Natural killer cell (primary cell): ENCODE data around the gene ZNF490. TPM values are rescaled to one million over a fixed set of nuclear protein-coding genes. Genes with fewer than 3 reads are reported as not detected.

Experiments used
- ATAC-seq, 3 donors: fragments of 150-1000 bp in 2 of 3; fragments of 200-7000 bp in 1 of 3; cut with Tn5 transposase; 1 replicate in 1 of 3; 2 replicates in 2 of 3; pipeline ENCODE4 v1.10.0; 2021; ENCODE audit warnings: mild to moderate bottlenecking in 2 of 3, moderate library complexity in 2 of 3
- DNase-seq, 2 donors: peaks; one replicate each; pipeline versions ENCODE4 v3.0.0 to v3.0.0-alpha.2; 2013 to 2021; ENCODE audit warnings: mixed read lengths in 1 of 2
- H3K27ac ChIP-seq: one replicate; pipeline ENCODE4 v1.5.1; 2013; ENCODE audit warnings: mild to moderate bottlenecking, low read length
- H3K27me3 ChIP-seq: one replicate; pipeline ENCODE4 v1.6.1; 2013; ENCODE audit warnings: low read length; ENCODE audit not compliant: control insufficient read depth, insufficient read depth
- H3K36me3 ChIP-seq: one replicate; pipeline ENCODE4 v1.6.1; 2013; ENCODE audit warnings: low read length; ENCODE audit not compliant: control insufficient read depth, insufficient read depth
- H3K4me1 ChIP-seq: one replicate; pipeline ENCODE4 v1.6.1; 2013; ENCODE audit warnings: low read length; ENCODE audit not compliant: control insufficient read depth, insufficient read depth
- H3K4me3 ChIP-seq: one replicate; pipeline ENCODE4 v1.5.1; 2013; ENCODE audit warnings: low read length
- H3K9me3 ChIP-seq: one replicate; pipeline ENCODE4 v1.6.1; 2013; ENCODE audit warnings: low read length; ENCODE audit not compliant: control insufficient read depth, insufficient read depth
- H3K27ac Mint-ChIP-seq, 2 donors: one replicate each; pipeline ENCODE4 v1.8.0; 2022; ENCODE audit warnings: mild to moderate bottlenecking in 2 of 2, mixed read lengths in 2 of 2, moderate library complexity in 1 of 2
- H3K27me3 Mint-ChIP-seq, 2 donors: one replicate each; pipeline ENCODE4 v1.8.0; 2022; ENCODE audit warnings: low read depth in 2 of 2, mixed read lengths in 2 of 2
- H3K36me3 Mint-ChIP-seq: one replicate; pipeline ENCODE4 v1.8.0; 2022; ENCODE audit warnings: mixed read lengths
- H3K4me1 Mint-ChIP-seq, 2 donors: one replicate each; pipeline ENCODE4 v1.8.0; 2022; ENCODE audit warnings: mixed read lengths in 2 of 2
- H3K4me3 Mint-ChIP-seq: one replicate; pipeline ENCODE4 v1.8.0; 2022; ENCODE audit warnings: mild to moderate bottlenecking, moderate library complexity, mixed read lengths
- H3K9me3 Mint-ChIP-seq, 2 donors: one replicate each; pipeline ENCODE4 v1.8.0; 2022; ENCODE audit warnings: mixed read lengths in 2 of 2
- CTCF ChIP-seq: fragments of 200-600 bp; IDR thresholded peaks from one replicate; pipeline ENCODE4 v1.8.0; 2022; ENCODE audit warnings: antibody characterized with exemption
- WGBS: methylation state at CpG from one replicate; pipeline ENCODE4 v1.1.7; 2013; ENCODE audit warnings: missing lambda C conversion rate; ENCODE audit not compliant: insufficient coverage; 5-methylcytosine and 5-hydroxymethylcytosine counted together
- intact Hi-C: fragments of 100-400 bp; cut with micrococcal nuclease; formaldehyde crosslinking; loops from one replicate; pipeline ENCODE4 v1.14.2; 2022
- total RNA-seq, 4 donors: library from RNA; stranded (reverse); fragments of 120-200 nt in 1 of 4; gene quantifications; one replicate each; pipeline versions ENCODE4 v1.2.3 to v1.2.4, GENCODE V29; 2013 to 2022

Gene ZNF490
- total RNA-seq, 3 donors from 2014 or later (not counting 1 experiment from before 2014, with no cell fraction given), result 12.0 to 21.4 (median 20.9) TPM

GRCh38 chr19:12603714-12604113, 6.9 kb downstream of the ZNF490 start:
- H3K36me3 Mint-ChIP-seq, result no peaks in the 10 kb centered on the region
- WGBS, result 67% methylated on average over 1 of the region's 1 CpG
- peaks cover 13% of the 10 kb centered on the region for H3K36me3 ChIP-seq

GRCh38 chr19:12597594-12597993, 13.0 kb downstream of the ZNF490 start:
- DNase-seq, result no peak
- Histone ChIP-seq H3K27me3 (no peaks in the 10 kb centered on the region), H3K4me1 (no peaks in the 10 kb centered on the region), H3K9me3 (no peaks in the 10 kb centered on the region), H3K4me3 (no peak overlapping the region), H3K27ac (no peak overlapping the region), H3K36me3 (peaks cover 8% of the 10 kb centered on the region)
- no peak for ATAC-seq
- peaks cover 0 to 5% of the 10 kb centered on the region in 2 donors for H3K4me1 Mint-ChIP-seq
- intact Hi-C loops, result no loop called here
- no peak overlapping the region for H3K4me3 Mint-ChIP-seq
- no peaks in the 10 kb centered on the region for H3K36me3 Mint-ChIP-seq
- H3K9me3 Mint-ChIP-seq, result no peaks in the 10 kb centered on the region
- WGBS, result 93% methylated on average over 9 of the region's 11 CpGs
- no peak overlapping the region for H3K27ac Mint-ChIP-seq
- TF ChIP-seq CTCF, result no peak
- H3K27me3 Mint-ChIP-seq, result no peaks in the 10 kb centered on the region

More at GRCh38 chr19:12603714-12604113, 6.9 kb downstream of the ZNF490 start:
- no peak for TF ChIP-seq CTCF
- Histone ChIP-seq H3K27me3 (no peaks in the 10 kb centered on the region), H3K4me3 (no peak overlapping the region), H3K9me3 (no peaks in the 10 kb centered on the region), H3K27ac (no peak overlapping the region), H3K4me1 (no peaks in the 10 kb centered on the region)
- Mint-ChIP-seq H3K27ac (peak overlapping the region in 1 of 2 donors; percentile 49), H3K4me3 (no peak overlapping the region), H3K4me1 (peaks cover 0 to 6% of the 10 kb centered on the region in 2 donors), H3K9me3 (no peaks in the 10 kb centered on the region), H3K27me3 (no peaks in the 10 kb centered on the region)
- intact Hi-C loops, result no loop called here
- peak in 1 of 3 donors; percentile 56 for ATAC-seq
- peak in 1 of 2 donors; percentile 73 for DNase-seq

- DNase-seq (no peak), ATAC-seq (no peak)
- Histone ChIP-seq H3K4me1 (no peaks in the 10 kb centered on the region), H3K36me3 (peaks cover 6% of the 10 kb centered on the region), H3K27me3 (no peaks in the 10 kb centered on the region), H3K27ac (no peak overlapping the region), H3K9me3 (no peaks in the 10 kb centered on the region), H3K4me3 (no peak overlapping the region)
- H3K4me3 Mint-ChIP-seq, result no peak overlapping the region
- H3K9me3 Mint-ChIP-seq, result no peaks in the 10 kb centered on the region
- 95% methylated on average over 38 of the region's 38 CpGs for WGBS
- peaks cover 0 to 10% of the 10 kb centered on the region in 2 donors for H3K4me1 Mint-ChIP-seq
- H3K27me3 Mint-ChIP-seq, result no peaks in the 10 kb centered on the region
- no peak overlapping the region for H3K27ac Mint-ChIP-seq
- H3K36me3 Mint-ChIP-seq, result no peaks in the 10 kb centered on the region
- no peak for TF ChIP-seq CTCF
- intact Hi-C loops, result no loop called here
These were observed 13.6 kb downstream of the ZNF490 start for GRCh38 chr19:12596927-12597548.

- H3K4me3 Mint-ChIP-seq, result no peak overlapping the region
These were observed 14.1 kb downstream of the ZNF490 start for GRCh38 chr19:12596485-12596884.

More at GRCh38 chr19:12596485-12596884, 14.1 kb downstream of the ZNF490 start:
- H3K36me3 Mint-ChIP-seq, result no peaks in the 10 kb centered on the region
- DNase-seq, result no peak
- H3K36me3 ChIP-seq, result peaks cover 6% of the 10 kb centered on the region
- no peak overlapping the region for H3K4me3 ChIP-seq
- H3K9me3 ChIP-seq, result no peaks in the 10 kb centered on the region
- no peaks in the 10 kb centered on the region for H3K27me3 ChIP-seq
- no peak overlapping the region for H3K27ac ChIP-seq
- H3K4me1 Mint-ChIP-seq, result peaks cover 0 to 11% of the 10 kb centered on the region in 2 donors
- no peaks in the 10 kb centered on the region for H3K27me3 Mint-ChIP-seq
- ATAC-seq, result no peak
- no peak overlapping the region for H3K27ac Mint-ChIP-seq
- intact Hi-C loops, result no loop called here
- no peak for TF ChIP-seq CTCF
- no peaks in the 10 kb centered on the region for H3K4me1 ChIP-seq
- no peaks in the 10 kb centered on the region for H3K9me3 Mint-ChIP-seq
- WGBS, result 96% methylated on average over 11 of the region's 11 CpGs
